HG03025 (cell line): ENCODE measurements around the gene NUP214.
"Not testable (repeated sequence)": the region's sequence is repeated elsewhere in the genome, so short reads cannot be mapped to it uniquely, and the experiment has no call there.

ENCODE experiments used
- ATAC-seq: cut with Tn5 transposase; IDR thresholded peaks from one replicate; pipeline ENCODE4 v1.9.1; 2021; ENCODE audit warnings: mild to moderate bottlenecking, moderate library complexity; ENCODE audit not compliant: unreplicated experiment, low FRiP score

NUP214 gene

DNA sequence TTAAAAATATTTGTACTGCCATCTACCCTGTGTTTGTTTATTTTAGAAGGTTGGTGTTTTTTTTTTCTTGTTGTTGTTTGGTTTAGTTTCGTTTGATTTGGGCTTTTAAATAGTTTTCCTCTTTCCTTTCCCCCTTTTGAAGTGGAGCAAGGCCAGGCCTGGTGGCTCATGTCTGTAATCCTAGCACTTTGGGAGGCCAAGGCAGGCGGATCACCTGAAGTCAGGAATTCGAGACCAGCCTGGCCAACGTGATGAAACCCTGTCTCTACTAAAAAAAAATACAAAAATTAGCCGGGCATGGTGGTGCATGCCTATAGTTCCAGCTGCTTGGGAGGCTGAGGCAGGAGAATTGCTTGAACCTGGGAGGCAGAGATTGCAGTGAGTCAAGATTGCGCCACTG lies 65.6 kb downstream of the NUP214 start:
- not testable (repeated sequence) for ATAC-seq

DNA sequence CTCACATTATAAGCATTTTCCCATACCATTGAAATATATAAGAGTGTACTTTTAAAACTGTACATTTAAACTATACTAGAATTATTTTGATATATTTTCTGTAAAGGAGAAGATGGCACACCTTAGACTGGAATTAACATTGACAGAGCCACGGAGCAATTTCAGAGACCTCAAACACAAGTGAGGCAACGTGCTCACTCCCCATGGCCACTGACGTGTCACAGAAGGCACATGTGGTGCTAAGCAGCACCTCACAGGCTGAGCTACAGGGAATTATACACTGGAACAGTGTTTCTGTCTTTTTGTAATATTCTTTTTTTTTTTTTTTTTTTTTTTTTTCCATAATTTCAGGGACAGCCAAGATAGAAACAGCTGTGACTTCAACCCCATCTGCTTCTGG lies 66.5 kb downstream of the NUP214 start:
- ATAC-seq: no peak

DNA sequence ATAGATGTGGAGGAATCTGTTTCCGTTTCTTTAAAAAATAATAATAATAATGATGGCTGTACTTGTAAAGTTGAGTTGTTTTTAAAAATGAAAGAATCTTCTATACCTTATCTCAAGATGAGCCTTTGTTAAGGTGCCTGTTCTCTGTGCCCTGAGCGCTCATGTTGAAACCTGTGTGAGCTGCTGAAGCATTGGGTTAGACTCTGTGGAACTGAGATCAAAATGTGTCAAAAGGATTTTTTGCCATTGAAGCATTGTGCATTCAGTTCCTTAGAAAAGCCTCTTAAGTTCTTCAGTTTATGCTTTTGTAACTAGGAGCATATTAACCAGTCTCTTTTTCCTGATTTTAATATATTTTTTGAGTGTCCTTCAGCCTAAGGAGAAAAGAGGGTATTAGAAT lies 67.7 kb downstream of the NUP214 start:
- ATAC-seq: no peak

DNA sequence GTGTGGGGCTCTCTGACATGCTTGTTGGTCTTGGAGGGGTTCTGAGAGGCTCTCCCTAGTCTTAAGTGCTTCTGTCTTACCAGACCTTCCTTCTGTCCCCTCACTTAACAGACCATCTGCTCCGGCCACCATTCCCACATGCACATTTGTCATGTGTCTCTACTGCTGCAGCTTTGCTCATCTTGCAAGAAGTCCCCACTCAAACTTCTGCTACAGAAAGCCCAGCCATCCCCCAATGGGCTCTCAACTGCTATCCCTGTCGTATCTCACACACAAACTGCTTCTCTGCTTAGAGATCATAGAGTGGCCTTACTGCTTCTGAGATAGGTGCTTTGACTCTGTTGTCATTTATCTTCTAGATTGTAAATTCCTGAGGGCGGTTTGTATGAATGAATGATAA lies 69.4 kb downstream of the NUP214 start:
- no peak for ATAC-seq

DNA sequence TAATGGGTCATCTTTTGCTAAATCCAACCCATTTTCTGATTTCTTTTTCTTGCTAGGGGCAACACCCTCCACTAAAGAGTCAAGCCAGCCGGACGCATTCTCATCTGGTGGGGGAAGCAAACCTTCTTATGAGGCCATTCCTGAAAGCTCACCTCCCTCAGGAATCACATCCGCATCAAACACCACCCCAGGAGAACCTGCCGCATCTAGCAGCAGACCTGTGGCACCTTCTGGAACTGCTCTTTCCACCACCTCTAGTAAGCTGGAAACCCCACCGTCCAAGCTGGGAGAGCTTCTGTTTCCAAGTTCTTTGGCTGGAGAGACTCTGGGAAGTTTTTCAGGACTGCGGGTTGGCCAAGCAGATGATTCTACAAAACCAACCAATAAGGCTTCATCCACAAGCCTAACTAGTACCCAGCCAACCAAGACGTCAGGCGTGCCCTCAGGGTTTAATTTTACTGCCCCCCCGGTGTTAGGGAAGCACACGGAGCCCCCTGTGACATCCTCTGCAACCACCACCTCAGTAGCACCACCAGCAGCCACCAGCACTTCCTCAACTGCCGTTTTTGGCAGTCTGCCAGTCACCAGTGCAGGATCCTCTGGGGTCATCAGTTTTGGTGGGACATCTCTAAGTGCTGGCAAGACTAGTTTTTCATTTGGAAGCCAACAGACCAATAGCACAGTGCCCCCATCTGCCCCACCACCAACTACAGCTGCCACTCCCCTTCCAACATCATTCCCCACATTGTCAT lies 72.0 kb downstream of the NUP214 start:
- no peak for ATAC-seq

DNA sequence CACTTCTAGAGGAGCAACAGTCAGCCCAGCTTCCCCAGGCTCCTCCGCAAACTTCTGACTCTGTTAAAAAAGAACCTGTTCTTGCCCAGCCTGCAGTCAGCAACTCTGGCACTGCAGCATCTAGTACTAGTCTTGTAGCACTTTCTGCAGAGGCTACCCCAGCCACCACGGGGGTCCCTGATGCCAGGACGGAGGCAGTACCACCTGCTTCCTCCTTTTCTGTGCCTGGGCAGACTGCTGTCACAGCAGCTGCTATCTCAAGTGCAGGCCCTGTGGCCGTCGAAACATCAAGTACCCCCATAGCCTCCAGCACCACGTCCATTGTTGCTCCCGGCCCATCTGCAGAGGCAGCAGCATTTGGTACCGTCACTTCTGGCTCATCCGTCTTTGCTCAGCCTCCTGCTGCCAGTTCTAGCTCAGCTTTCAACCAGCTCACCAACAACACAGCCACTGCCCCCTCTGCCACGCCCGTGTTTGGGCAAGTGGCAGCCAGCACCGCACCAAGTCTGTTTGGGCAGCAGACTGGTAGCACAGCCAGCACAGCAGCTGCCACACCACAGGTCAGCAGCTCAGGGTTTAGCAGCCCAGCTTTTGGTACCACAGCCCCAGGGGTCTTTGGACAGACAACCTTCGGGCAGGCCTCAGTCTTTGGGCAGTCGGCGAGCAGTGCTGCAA lies 72.8 kb downstream of the NUP214 start:
- ATAC-seq: no peak

DNA sequence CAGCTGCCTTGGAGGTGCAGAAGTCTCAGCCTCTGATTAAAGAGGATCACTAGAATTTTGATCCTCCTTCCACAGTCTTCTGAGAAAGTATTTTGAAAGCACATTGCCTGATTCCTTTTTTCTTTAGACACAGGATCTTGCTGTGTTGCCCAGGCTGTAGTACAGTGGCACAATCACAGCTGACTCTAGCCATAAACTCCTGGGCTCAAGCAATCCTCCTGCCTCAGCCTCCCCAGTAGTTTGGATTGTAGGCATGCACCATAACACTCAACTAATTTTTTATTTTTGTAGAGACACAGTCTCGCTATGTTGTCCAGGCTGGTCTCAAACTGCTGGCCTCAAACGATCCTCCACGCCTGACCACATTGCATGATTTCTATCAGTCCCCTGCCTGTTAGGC lies 76.5 kb downstream of the NUP214 start:
- ATAC-seq: no peak

DNA sequence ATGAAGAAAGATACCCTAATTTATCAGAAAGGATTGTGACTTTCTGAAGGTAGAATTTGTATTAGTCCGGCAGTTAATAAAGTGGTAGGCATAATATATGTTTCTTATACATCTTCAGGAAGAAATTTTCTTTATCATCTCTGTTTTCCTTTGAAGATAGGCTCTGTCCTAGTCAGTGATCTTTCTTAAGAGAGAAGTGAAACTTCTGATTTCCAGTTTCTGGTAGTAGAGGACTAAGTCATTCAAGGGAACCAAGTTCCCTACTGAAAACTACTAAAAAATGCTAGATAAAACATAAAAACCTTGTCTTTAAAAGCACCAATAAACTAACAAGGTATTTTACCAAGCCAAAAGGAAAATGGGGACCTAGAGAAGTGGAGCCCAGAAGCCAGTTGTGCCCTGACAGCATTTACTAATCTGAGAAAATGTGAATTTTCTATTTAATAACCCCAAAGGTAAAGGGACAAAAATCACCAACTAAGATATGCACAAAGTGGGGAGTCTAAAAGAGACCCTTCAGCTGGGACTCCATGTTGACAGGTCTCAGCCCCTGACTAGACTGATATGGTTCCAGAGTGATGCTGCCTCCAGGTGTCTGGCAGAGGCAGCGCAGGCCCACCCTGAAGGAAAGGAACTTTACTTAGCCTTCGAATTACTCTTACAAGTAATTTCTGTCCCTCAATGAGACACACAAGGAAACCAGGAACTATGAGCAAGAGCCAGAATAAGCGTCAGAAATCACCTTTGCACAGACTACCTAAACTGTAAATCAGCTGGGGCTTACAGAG lies 78.2 kb downstream of the NUP214 start:
- ATAC-seq: no peak

DNA sequence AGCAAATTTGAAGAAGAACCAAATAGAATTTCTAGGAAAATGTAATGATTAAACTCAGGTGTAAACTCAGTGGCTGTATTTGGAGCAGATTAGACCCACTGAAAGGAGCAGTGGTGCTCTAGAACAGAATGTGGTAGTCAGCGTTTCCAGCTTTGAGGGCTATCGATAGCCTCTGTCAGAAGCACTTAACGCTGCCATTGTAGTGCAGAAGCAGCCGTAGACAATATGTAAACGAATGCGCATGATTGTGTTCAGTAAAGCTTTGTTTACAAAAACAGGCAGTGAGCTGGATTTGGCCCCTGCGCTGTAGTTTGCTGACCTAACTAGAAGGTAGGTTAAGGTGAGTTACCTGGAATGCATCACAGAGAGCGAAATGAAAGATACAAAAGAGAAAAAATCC lies 78.9 kb downstream of the NUP214 start:
- no peak for ATAC-seq

DNA sequence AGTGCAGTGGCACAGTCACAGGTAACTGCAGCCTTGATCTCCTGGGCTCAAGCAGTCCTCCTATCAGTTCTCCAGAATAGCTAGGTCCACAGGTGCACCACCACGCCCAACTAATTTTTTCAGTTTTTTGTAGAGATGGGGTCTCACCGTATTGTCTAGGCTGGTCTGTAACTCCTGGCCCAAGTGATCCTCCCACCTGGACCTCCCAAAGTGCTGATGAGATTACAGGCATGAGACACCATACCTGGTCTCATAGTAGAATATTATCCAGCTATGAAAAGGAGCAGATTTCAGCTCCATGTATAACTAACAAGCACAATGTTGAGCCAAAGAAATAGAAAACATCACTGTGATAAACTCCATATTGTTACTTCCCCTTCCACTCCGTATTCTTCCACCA lies 81.1 kb downstream of the NUP214 start:
- ATAC-seq: no peak

DNA sequence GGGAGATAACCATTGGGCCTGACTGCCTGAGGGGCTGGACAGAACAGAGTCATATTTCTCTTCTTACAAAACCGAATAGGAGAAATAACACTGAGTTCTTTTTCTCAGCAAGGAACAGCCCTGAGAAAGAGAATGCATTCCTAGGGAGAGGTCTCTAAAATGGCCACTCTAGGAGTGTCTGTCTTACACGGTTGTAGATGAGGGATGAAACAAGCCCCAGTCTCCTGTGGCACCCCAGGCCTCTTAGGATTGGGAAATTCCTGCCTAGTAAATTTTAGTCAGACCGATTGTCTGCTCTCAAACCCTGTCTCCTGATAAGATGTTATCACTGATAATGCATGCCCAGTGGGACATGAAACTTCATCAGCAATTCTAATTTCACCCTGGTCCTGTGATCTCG lies 86.5 kb downstream of the NUP214 start:
- ATAC-seq: not testable (repeated sequence)

DNA sequence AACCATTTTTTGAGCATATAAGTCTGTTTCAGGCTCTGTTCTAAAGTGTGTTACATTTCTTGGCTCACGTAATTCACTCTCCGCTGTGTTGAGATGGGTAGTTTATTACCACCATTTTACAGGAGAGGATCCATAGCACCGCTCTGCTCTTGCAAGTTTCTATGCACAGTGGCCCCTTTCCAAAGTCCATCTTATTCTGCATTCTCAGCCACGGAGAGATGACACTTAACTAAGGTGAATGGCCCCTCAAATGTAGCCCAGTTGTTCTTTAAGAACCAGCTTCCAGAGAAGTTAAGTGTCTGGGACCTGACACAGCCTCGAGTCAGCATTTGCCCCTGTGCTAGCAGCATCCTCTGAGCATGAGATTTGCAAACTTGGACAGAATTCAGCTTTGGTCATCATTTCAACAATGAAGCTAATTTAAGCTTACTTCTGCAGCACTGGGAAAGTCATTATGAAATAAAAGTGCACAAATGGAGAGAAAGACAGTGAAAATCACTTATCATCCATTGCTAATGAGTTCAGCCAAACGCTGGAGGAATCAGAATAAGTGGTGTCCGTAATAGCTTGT lies 89.0 kb downstream of the NUP214 start:
- ATAC-seq: no peak

DNA sequence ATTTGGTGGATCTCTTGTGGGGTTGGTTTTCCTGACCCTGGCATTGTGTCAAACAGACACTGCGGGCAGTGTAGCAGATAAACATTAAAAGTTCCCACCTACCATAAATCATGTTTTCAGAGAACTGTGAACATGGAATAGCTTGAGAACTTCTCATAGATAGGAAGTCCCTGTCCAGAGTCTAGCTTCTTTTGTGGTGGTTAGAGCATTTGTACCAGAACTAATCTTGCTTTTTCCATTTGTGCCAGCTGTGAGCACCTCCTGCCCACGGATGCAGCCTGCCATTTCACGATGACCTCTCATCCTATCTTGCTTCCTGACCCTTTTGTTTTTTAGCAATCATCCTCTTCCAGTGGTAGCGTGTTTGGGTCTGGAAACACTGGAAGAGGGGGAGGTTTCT lies 89.5 kb downstream of the NUP214 start:
- no peak for ATAC-seq

DNA sequence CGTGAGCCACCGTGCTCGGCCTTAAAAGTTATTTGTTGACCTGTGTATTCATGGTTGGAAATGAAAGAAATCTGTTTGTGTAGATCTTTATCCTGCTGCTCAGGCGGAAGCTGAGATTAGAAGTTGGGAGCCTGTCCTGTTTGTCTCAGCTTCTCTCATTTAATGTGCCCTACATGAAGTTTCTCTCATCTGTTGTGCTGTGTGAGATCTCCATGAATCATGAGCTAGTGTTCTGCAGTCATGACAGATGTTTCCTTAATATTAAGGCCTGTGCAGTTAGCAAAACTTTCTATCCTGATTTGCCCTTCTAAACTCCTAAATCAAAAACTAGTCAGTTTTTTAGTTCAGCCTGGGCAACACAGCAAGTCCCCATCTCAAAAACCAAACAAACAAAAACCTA lies 91.4 kb downstream of the NUP214 start:
- ATAC-seq: no peak

DNA sequence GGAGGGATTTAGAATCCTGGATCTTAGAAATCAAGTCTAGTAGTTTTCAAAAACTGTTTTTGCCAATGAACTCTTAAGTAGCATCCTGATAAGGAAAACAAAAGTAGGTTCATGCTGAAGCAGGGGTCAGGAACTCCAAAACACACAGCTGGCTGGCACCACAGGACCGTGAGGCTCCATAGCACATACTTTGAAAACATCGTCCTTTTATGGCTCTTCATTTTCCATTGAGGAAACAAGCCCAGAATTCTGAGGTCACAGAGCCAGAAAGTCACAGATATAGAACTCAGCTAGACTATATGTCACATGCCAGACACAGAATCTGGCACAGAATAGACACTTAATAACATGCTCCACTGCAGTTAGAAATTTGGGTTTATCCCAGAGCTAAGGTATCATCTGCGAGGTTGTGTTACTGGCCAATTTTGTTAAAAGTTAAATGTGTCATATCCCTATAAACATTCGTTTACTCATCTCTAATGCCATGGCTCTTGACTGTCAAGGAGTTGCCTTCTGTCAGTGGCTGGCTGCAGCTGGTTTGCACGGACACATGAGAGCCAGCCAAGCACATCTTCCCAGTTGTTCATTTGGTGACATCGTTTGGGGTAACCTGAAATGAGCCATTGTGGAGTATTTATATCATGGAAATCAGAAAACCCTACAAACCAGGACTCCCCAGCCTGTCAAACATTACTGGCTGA lies 92.1 kb downstream of the NUP214 start:
- ATAC-seq: no peak

DNA sequence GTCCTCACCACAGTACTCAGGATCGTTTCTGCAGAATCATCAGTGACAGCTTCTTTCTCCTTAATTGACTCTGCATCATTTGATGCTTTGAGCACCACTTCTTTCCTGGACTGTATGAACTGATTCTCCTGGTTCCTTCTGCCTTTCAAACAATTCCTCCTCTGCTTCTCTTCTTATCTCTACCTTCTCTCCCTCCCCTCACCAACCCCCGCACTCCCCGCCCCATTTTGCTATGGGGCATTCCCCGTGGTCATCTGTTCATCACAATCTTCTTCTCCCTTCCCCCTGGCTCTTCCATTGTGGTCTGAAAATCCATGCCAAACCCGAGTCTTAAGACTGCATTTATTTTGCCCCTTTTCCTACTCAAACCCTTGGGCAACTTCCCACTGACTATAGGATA lies 93.0 kb downstream of the NUP214 start:
- no peak for ATAC-seq

DNA sequence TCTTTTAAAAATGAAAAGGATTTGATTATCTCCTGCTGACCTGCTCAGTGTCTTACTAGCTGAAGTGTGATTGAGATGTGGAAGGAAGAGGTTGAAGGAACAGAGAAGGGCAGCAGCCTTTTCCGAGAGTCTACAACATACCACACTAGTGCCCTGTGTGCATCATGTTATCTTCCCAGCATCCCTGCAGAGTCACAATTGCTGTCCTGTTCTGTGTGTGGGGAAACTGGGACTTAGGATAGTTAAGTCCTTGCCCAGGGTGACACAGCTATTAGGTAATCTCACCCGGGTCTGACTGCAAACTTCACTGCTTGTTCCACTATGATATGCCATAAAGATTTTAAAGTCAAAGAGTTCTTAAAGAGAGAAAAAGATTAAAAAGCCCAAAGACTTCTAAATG lies 95.1 kb downstream of the NUP214 start:
- no peak for ATAC-seq

DNA sequence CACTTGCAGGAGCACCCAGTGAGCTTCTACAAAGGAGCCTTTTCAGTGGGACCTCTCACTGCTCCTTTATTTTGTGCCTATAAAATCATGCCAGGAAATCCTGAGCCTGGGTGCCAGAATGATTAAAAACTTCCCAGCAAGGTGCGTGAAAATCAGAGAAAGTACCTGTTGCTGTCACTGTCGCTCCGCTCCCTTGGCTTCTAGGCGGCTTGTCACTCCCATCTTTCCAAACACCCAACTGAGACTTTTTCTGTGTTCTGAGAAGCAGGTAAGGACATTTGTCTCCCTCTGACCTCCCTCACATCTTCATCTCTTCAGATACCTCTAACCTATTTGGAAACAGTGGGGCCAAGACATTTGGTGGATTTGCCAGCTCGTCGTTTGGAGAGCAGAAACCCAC lies 97.1 kb downstream of the NUP214 start:
- no peak for ATAC-seq

DNA sequence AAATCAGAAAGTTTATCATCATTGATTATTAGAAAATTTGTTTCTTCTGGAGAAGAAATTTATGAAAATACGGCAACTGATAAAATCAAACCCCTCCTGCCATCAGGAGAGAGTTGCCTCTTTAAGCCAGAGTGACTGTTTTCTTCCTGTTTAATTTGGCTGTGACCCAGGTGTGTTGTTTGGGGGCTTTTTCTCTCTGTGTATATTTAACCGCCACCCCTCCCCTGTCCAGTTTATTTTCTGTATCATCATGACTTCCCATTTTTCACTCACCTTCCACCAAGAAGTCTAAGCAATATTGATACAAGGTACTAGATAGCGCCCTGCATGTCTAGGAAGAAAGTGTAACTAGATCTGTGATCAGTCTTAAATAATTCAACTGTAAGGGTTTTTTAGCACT lies 100.8 kb downstream of the NUP214 start:
- no peak for ATAC-seq

DNA sequence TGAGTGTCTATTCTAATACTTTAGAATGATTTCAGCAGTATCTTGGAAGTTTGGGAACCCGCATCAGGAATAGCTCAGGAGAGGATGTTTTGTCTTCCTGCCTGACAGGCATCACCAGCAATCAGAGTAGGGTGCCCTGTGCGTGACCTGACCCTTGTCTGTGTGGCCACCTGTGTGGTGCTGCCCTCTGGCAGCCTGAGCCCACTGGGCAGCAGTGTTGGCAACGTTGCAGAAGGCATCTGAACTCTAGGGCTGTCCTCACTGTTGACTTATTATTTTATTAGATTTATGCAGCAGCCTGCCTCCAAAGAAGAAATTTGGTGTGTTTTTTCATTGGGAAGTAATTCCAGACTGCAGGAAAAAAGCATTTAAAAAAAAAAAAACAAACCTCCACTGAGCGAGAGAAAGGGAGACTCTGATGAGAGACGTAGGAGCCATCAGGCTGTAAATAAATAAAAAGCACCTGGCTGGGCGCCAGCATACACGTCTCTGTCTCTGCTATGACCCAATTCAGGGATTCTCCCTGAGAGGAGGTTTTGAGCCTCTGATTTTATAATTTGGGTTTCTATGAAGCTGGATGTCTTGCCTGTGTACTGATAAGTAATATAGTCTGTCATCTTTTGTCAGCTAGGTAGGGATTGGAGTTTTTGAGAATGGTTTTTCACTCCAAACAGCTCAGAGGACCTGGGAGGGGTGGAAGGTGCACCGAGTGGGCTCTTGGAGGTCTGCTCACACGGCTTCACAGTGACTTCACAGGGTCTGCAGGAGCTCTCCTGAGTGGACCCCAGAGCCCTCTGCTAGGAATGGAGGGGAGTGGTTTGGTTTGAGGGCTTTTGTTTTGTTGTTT lies 101.9 kb downstream of the NUP214 start:
- no peak for ATAC-seq
